Measurements from ENCODE around the gene ZNF622. TPM values are rescaled to one million over a fixed set of nuclear protein-coding genes. Genes with fewer than 3 reads are reported as not detected.

The ZNF622 gene
- total RNA-seq, 1 donor from 2014 or later, result 75.5 TPM

DNA sequence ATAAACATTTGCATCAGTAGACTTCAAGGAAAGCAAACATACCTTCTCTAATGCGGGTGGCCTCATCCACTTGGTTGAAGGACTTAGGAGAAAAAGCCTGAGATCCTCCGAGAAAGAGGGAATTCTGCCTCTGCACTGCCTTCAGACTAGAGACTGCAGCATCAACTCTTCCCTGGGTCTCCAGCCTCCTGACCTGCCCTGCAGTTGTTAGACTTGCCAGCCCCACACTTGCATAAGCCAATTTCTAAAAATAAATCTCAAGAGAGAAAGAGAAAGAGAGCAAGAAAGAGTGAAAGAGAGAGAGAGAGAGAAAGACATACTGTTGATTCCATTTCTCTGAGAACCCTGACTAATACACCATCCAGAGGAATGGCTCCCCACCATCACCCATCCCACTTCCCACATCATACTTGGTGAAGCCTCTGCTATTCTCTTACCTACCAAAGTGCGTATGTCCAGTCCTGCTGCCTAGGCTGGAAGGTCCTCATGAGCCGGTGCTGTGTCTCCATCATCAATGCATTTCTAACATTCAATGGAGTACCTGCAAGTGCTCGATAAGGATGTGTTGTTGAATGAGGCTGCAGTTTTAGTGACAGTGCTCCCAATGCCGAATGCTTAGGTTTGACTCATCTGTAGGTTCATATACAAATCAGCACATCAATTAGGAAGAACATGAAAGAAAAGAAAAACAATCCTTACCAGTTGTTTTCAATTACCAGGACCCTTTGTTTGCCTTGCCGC lies 35.1 kb downstream of the ZNF622 start:
- Histone ChIP-seq H3K9me3 (no peaks in the 10 kb centered on the region), H3K4me3 (no peak overlapping the region), H3K4me1 (no peaks in the 10 kb centered on the region), H3K36me3 (no peaks in the 10 kb centered on the region), H3K27me3 (no peaks in the 10 kb centered on the region), H3K27ac (no peak overlapping the region)
- TF ChIP-seq, protein P1, sequence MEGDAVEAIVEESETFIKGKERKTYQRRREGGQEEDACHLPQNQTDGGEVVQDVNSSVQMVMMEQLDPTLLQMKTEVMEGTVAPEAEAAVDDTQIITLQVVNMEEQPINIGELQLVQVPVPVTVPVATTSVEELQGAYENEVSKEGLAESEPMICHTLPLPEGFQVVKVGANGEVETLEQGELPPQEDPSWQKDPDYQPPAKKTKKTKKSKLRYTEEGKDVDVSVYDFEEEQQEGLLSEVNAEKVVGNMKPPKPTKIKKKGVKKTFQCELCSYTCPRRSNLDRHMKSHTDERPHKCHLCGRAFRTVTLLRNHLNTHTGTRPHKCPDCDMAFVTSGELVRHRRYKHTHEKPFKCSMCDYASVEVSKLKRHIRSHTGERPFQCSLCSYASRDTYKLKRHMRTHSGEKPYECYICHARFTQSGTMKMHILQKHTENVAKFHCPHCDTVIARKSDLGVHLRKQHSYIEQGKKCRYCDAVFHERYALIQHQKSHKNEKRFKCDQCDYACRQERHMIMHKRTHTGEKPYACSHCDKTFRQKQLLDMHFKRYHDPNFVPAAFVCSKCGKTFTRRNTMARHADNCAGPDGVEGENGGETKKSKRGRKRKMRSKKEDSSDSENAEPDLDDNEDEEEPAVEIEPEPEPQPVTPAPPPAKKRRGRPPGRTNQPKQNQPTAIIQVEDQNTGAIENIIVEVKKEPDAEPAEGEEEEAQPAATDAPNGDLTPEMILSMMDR (IDR thresholded peaks at IDR 0.05), result no peak
- no peak for DNase-seq (ENCODE audit: low spot score in 2 of 2)
- intact Hi-C loops (cut with DNase I), result no loop called here

DNA sequence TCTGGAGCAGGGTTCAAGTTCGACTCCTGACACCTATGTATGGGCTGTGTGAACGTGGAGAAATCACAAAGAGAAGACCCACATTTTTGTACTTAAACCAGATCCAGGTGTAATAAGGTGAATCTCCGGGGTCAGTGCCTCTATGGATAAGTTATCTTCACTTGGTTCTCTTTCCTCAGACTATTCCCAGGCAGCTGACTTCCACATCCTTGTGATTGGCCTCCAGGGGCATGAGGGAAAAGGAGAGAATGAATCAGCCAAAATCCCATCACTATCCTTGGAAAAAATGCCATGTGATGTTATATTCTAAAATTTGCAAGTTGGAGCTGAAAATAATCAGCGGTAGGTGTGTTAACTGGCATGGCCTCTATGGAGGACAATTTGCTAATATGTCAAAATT lies 37.2 kb downstream of the ZNF622 start:
- intact Hi-C loops (cut with DNase I), result no loop called here
- Histone ChIP-seq H3K9me3 (no peaks in the 10 kb centered on the region), H3K36me3 (no peaks in the 10 kb centered on the region), H3K4me1 (no peaks in the 10 kb centered on the region), H3K4me3 (no peak overlapping the region), H3K27ac (no peak overlapping the region), H3K27me3 (no peaks in the 10 kb centered on the region)
- TF ChIP-seq, protein P1 (IDR thresholded peaks at IDR 0.05), result no peak
- DNase-seq (ENCODE audit: low spot score in 2 of 2), result no peak

DNA sequence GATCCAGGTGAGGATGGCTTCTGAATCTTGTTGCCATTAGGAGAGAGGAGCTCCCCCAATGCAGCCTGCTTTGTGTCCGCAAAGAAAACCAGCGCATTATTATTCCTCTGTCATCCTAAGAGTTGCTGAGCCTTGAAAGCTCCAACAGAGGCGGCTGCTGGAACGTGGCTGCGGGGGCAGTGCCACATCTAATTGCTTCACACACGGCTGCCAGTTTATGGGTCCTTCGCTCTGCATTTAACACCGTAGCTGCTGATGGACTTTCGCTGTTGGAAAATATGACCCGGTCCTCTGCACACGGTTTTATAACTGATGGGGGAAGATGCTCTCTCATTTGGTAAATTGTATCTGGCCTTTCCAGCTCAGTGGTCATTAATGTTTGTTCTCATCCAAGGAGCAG lies 38.0 kb downstream of the ZNF622 start:
- Histone ChIP-seq H3K9me3 (no peaks in the 10 kb centered on the region), H3K27me3 (no peaks in the 10 kb centered on the region), H3K36me3 (no peaks in the 10 kb centered on the region), H3K4me1 (no peaks in the 10 kb centered on the region), H3K27ac (no peak overlapping the region), H3K4me3 (no peak overlapping the region)
- intact Hi-C loops (cut with DNase I), result no loop called here
- DNase-seq (ENCODE audit: low spot score in 2 of 2), result no peak
- TF ChIP-seq, protein P1 (IDR thresholded peaks at IDR 0.05), result no peak

DNA sequence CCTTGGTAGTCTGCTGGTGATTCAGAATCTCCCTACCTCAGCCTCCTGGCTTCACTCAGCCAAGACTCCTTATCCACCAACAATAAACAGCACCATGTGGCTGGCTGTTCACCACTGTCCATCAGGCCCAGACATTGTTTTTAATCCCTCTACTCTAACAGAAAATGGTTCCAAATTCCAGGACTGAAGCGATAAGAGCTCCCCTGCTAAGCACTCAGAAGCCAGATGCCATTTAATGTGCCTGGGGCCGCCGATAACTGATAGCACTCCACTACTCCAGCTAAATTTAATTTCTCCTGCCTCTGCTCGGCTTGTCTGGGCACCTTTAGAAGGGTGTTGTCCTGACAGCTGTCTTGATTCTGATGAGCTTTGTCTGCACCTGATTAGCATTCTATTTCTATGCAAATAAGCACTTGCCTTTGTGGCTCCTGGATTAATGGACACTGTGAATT lies 47.1 kb downstream of the ZNF622 start:
- TF ChIP-seq, protein P1 (IDR thresholded peaks at IDR 0.05), result no peak
- Histone ChIP-seq H3K9me3 (no peaks in the 10 kb centered on the region), H3K4me1 (no peaks in the 10 kb centered on the region), H3K4me3 (no peak overlapping the region), H3K27ac (no peak overlapping the region), H3K36me3 (no peaks in the 10 kb centered on the region), H3K27me3 (no peaks in the 10 kb centered on the region)
- intact Hi-C loops (cut with DNase I), result no loop called here
- no peak for DNase-seq (ENCODE audit: low spot score in 2 of 2)

DNA sequence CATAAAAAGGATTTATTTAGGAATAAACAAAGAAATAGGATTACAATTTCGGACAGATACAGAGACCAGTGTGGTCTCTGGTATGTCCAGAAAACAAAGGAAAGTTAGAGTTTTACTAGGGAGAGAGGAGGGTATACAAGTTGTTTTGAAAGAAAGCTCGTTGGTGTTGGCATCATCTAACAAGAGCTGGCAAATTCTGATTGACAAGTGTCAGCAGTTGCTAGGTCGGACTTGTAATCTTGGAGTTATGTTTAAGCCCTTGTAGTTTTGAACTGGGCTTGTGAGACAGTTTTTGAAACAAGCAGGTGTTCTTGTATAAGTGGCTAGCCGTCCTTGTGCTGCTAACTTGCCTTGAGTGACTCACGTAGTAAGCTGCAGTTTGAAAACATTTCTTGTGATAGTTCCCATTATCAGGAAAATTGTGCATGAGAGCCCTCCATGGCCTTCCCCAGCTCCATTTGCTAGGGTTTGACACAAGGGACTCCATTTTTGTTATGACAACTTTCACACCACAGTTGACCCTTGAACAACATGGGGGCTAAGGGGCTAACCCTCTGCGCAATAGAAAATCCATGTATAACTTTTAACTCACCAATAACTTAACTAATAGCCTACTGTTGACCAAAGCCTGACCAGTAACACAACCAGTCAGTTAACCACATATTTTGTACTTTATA lies 48.1 kb downstream of the ZNF622 start:
- no peaks in the 10 kb centered on the region for H3K27me3 ChIP-seq
- no peak for DNase-seq (ENCODE audit: low spot score in 2 of 2)
- no peaks in the 10 kb centered on the region for H3K36me3 ChIP-seq
- H3K9me3 ChIP-seq, result no peaks in the 10 kb centered on the region
- H3K4me1 ChIP-seq, result no peaks in the 10 kb centered on the region
- intact Hi-C loops (cut with DNase I), result no loop called here
- no peak overlapping the region for H3K27ac ChIP-seq
- TF ChIP-seq, protein P1 (IDR thresholded peaks at IDR 0.05), result no peak
- no peak overlapping the region for H3K4me3 ChIP-seq

All from ascending aorta (tissue), 2 donors.